D721Med (cell line): Measurements from ENCODE around the gene ELL.

Experiments
- DNase-seq: peaks from one replicate; pipeline ENCODE4 v3.0.0; 2011; ENCODE audit warnings: low spot score; ENCODE audit not compliant: insufficient read length
- FAIRE-seq: peaks from 2 replicates; lab custom pipeline; 2011; peaks lifted over from hg19 to GRCh38; lab: Jason Lieb, UNC
- CTCF ChIP-seq: IDR thresholded peaks from 2 replicates; pipeline ENCODE4 v1.5.1; 2012; ENCODE audit warnings: mild to moderate bottlenecking, control low read depth; ENCODE audit not compliant: insufficient read depth; ENCODE audit errors: missing control alignments

ELL gene

GRCh38 chr19:18446145-18446810, 75.6 kb downstream of the ELL start:
- FAIRE-seq (no peak), DNase-seq (no peak)
- TF ChIP-seq CTCF, result no peak

GRCh38 chr19:18445262-18445948, 76.5 kb downstream of the ELL start:
- FAIRE-seq (no peak), DNase-seq (no peak)
- no peak for TF ChIP-seq CTCF

DNA sequence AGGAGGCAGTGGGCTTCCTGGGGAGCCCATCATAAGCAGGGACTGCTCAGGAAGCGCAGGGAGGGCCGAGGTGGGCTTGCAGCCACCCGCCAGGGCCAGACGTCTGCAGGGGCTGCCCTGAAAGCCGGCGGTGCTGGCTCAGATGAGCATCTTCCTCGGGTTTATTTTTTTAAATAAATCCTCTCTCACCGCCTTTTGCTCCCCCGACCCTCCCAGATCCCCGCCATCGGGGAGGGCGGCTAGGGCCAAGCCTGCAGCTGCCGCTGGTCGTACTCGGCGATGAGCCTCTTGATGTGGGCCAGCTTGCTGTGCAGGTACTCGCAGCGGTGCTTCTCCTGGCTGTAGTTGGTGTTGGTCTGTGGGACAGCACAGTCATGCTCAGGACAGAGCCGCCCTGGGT, 77.4 kb downstream of the ELL start:
- FAIRE-seq, result no peak
- TF ChIP-seq CTCF, result no peak
- no peak for DNase-seq

DNA sequence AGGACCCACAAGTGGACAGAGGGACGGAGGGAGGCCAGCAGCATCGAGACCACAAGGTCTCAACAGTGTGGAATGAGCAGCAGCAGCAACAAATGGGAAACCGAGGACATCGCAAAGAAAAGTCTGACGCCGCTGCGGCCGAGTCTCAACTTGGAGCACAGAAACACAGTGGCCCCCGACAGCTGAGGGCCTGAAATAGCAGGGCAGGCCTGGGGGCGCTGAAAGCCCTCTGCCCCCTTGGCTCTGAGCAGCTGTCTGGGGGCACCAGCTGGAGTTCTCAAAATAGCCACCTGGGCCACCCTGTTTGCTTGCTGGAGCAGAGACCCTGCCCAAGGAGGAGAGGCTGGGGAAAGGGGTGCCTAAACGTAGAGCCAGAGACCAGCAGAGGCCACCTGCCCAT, 78.0 kb downstream of the ELL start:
- FAIRE-seq (no peak), DNase-seq (no peak)
- TF ChIP-seq CTCF, result no peak

GRCh38 chr19:18443406-18443805, 78.5 kb downstream of the ELL start:
- DNase-seq (no peak), FAIRE-seq (no peak)
- TF ChIP-seq CTCF, result no peak

DNA sequence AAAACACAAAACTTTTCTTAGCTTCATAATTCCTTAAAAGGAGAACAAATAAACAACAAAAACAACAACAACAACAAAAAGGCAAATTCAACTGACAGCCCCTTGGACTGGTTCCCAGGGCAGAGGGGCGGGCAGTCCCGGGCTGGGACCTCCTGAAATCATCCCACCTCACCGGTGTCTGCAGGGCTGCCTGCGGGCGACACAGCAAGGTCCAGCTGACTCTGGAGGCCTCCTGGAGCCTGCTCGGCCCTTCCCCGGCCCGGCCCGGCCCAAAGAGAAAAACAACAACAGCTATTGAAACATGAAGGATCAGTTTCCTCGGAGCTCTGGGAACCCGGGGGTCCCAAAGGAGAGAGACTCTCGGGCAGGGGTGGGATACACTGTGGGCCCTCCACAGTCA, 78.9 kb downstream of the ELL start:
- TF ChIP-seq CTCF, result no peak

More for the DNA sequence above, 78.9 kb downstream of the ELL start:
- DNase-seq (no peak), FAIRE-seq (no peak)
